M059J (cell line): ENCODE data around the gene KDM4D. TPM values are rescaled to one million over a fixed set of nuclear protein-coding genes. Genes with fewer than 3 reads are reported as not detected.
"Not testable (repeated sequence)": the region's sequence is repeated elsewhere in the genome, so short reads cannot be mapped to it uniquely, and the experiment has no call there.

Experiments used
- DNase-seq: peaks from one replicate; pipeline ENCODE4 v3.0.0-alpha.2; 2012; ENCODE audit warnings: low read depth
- total RNA-seq: library from RNA; depleted of rRNA; stranded (reverse); fragments of >200 nt; shearing (Covaris generic); gene quantifications from 2 replicates; pipeline ENCODE4 v1.2.3, GENCODE V29; 2014; rRNA removed

Gene KDM4D
- 1.4 and 4.3 TPM in 2 replicates for total RNA-seq

GRCh38 chr11:94973099-94973968 lies at the start of gene KDM4D, which contains the start of gene CWC15:
Gene KDM4D, plus strand, starts transcription at chr11:94973709. Its CDS starts 23,664 bp downstream, at chr11:94997373.
Gene CWC15, minus strand, starts transcription at chr11:94973556. Its CDS starts 1,371 bp downstream, at chr11:94972185.
- peak; percentile 94 for DNase-seq

GRCh38 chr11:94924171-94924572 lies 49.3 kb upstream of the KDM4D start:
- no peak for DNase-seq

- DNase-seq = no peak
These were observed 48.9 kb upstream of the KDM4D start for GRCh38 chr11:94924612-94925011.

GRCh38 chr11:94925422-94926270 lies 47.9 kb upstream of the KDM4D start:
- DNase-seq = no peak

- peak; percentile 42 for DNase-seq
These were observed 47.3 kb upstream of the KDM4D start for GRCh38 chr11:94926271-94926625.

- peak; percentile 99 for DNase-seq
These were observed 46.7 kb upstream of the KDM4D start for GRCh38 chr11:94926698-94927237.

- no peak for DNase-seq
These were observed 45.2 kb upstream of the KDM4D start for GRCh38 chr11:94928117-94928990.

- DNase-seq = not testable (repeated sequence)
These were observed 41.4 kb upstream of the KDM4D start for GRCh38 chr11:94932072-94932471.

GRCh38 chr11:94932503-94932902 lies 41.0 kb upstream of the KDM4D start:
- DNase-seq = no peak

- DNase-seq = peak; percentile 96
These were observed 40.0 kb upstream of the KDM4D start for GRCh38 chr11:94933223-94934130.

- DNase-seq = peak; percentile 64
These were observed 39.1 kb upstream of the KDM4D start for GRCh38 chr11:94934362-94934761.

- DNase-seq = no peak
These were observed 38.7 kb upstream of the KDM4D start for GRCh38 chr11:94934846-94935245.

- peak; percentile 86 for DNase-seq
These were observed 35.1 kb upstream of the KDM4D start for GRCh38 chr11:94938095-94939055.

GRCh38 chr11:94939346-94939745 lies 34.2 kb upstream of the KDM4D start:
- no peak for DNase-seq

GRCh38 chr11:94941131-94941530 lies 32.4 kb upstream of the KDM4D start:
- DNase-seq = no peak

- DNase-seq = no peak
These were observed 26.7 kb upstream of the KDM4D start for GRCh38 chr11:94946812-94947211.

GRCh38 chr11:94948070-94948617 lies 25.4 kb upstream of the KDM4D start:
- peak; percentile 94 for DNase-seq

GRCh38 chr11:94954753-94955152 lies 18.8 kb upstream of the KDM4D start:
- no peak for DNase-seq

- DNase-seq = no peak
These were observed 16.5 kb upstream of the KDM4D start for GRCh38 chr11:94956963-94957362.
